ENCODE data around the gene CIAO2B.
"Not testable (repeated sequence)": the region's sequence is repeated elsewhere in the genome, so short reads cannot be mapped to it uniquely, and the experiment has no call there.

The CIAO2B gene

DNA sequence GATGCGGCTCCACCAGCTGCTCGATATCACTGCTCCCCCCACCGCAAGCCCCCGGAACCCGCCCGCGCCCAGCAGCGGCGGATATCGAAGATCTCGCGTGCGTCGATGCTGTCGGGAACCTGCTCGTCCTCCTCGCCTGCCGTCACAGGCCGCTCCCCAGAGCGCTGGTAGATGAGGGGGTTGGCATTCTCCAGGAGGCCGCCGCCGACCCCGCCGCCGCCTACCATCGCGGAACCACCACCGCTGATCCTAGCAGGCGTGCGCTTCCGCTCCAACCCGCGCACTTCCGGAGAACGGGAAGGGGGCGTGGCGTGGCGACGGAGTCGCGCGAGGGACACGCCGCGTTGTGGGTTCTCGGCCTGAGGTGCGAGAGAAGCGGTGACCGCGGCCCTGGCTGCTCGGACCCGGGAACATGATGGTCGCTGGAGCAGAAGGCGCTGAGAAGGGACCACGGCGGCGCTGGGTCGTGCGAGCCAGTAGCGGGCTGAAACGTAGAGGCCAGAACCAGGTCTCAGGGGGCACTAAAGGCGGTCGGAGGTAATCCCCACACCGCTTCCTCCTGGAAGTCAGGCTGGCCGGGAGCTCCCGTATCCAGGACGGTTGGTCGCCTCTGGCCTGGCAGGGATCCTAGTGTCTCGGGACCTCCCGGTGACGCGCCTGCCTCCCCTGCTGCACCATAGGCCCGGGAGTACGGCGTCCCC lies at the start of gene CIAO2B:
Gene CIAO2B (minus strand): TSS at position 265 of the 701 bp plus-strand sequence. CDS start 38 bp downstream, at position 227.
- DNase-seq (ENCODE audit: low spot score): peak; percentile 73

GRCh38 chr16:66983033-66983432 lies 48.8 kb upstream of the CIAO2B start:
- no peak for DNase-seq (ENCODE audit: low spot score)

GRCh38 chr16:66979011-66979717 lies 45.0 kb upstream of the CIAO2B start:
- no peak for DNase-seq (ENCODE audit: low spot score)

GRCh38 chr16:66977341-66978113 lies 43.3 kb upstream of the CIAO2B start:
- peak; percentile 75 for DNase-seq (ENCODE audit: low spot score)

GRCh38 chr16:66976746-66977145 lies 42.5 kb upstream of the CIAO2B start:
- DNase-seq (ENCODE audit: low spot score): no peak

DNA sequence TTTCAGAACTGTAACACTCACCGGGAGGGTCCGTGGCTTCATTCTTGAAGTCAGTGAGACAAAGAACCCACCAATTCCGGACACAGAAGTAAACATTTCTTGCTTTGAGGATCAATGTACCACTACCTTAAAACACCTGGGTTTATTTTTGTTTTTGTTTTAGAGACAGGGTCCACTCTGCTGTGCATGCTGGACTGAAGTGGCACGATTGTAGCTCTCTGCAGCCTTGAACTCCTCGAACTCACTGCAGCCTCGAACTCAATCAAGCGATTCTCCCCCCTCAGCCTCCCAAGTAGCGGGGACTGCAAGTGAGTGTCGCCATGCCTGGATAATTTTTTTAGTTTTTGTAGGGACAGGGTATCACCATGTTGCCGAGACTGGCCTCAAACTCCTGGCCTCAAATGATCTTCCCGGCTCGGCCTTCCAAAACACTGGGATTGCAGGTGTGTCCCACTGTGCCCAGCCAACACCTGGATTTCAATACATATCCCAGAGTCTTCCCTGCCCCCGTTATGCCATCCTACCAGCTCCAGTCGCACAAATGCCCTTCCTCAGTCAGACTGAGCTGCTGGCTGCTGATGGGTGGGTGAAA lies 41.2 kb upstream of the CIAO2B start:
- DNase-seq (ENCODE audit: low spot score): no peak

DNA sequence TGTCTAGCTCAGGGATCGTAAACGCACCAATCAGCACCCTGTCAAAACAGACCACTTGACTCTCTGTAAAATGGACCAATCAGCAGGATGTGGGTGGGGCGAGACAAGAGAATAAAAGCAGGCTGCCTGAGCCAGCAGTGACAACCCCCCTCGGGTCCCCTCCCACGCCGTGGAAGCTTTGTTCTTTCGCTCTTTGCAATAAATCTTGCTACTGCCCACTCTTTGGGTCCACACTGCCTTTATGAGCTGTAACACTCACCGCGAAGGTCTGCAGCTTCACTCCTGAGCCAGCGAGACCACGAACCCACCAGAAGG lies 40.7 kb upstream of the CIAO2B start:
- not testable (repeated sequence) for DNase-seq (ENCODE audit: low spot score)

- not testable (repeated sequence) for DNase-seq (ENCODE audit: low spot score)
These were observed 40.1 kb upstream of the CIAO2B start for GRCh38 chr16:66974156-66974931.

GRCh38 chr16:66973716-66974115 lies 39.5 kb upstream of the CIAO2B start:
- DNase-seq (ENCODE audit: low spot score): no peak

GRCh38 chr16:66972983-66973382 lies 38.8 kb upstream of the CIAO2B start:
- no peak for DNase-seq (ENCODE audit: low spot score)

- no peak for DNase-seq (ENCODE audit: low spot score)
These were observed 36.8 kb upstream of the CIAO2B start for GRCh38 chr16:66970775-66971720.

DNA sequence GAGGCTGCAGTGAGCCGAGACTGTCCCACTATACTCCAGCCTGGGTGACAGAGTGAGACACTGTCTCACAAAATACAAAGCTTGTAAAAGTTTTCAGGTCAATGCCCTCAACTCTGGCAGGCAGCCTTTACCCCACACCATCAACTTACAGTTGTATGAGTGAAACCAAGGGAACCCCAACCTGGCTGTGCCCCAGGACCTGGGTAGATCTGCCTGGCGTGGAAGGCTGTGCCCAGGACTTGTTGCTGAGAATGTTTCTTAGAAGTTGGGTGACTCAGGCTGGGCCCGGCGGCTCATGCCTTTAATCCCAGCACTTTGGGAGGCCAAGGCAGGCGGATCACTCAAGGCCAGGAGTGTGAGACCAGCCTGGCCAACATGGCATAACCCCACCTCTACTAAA lies 34.6 kb upstream of the CIAO2B start:
- no peak for DNase-seq (ENCODE audit: low spot score)

DNA sequence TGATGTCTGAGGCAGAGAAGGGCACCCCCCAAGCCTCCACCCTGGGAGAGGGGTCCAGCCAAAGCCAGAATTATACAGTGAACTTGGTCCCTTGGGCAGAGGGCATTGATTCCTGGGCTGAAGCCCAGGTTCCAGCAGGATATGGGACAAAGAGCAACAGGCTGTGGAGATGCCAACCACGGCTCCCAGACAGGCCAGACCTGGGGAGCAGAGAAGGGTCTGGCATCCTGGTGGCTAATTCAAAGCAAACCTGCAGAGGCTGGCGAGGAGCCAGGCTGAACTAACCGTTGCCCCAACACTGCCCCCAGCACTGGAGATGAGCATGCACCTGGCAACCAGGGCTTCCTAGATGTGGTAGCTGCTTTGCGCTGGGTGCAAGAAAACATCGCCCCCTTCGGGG lies 29.8 kb upstream of the CIAO2B start:
- no peak for DNase-seq (ENCODE audit: low spot score)

GRCh38 chr16:66961914-66962313 lies 27.7 kb upstream of the CIAO2B start:
- no peak for DNase-seq (ENCODE audit: low spot score)

DNA sequence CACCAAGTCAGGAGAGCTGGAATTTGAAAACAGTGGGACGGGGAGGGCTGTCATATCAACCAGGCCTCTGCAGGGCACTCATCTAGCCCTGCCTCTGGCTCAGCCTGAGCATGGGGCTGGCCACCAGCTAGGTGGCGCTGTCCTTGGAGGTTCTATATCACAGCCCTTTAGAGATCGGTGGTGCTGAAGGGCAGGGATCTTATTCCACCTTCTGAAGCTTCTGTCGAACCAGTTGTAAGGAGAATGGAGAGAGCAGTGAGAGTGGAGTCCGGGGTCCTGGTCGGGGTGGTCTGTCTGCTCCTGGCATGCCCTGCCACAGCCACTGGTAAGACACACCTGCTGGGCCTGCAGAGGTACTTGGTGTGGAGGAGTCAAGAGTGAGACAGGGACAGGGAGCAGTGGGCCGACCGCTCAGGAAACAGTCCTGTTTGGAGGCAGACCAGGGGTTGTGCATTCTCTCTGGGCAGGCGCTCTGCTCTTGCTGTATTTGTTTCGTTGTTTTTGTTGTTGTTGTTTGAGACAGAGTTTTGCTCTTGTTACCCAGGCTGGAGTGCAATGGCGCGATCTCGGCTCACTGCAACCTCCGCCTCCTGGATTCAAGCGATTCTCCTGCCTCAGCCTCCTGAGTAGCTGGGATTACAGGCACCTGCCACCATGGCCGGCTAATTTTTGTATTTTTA lies 27.0 kb upstream of the CIAO2B start, which contains the start of gene CES3:
Gene CES3 (plus strand): TSS at position 202 of the 680 bp plus-strand sequence. CDS start 42 bp downstream, at position 244.
- DNase-seq (ENCODE audit: low spot score): peak; percentile 68

- DNase-seq (ENCODE audit: low spot score): no peak
These were observed 26.1 kb upstream of the CIAO2B start for GRCh38 chr16:66960270-66960669.

- no peak for DNase-seq (ENCODE audit: low spot score)
These were observed 25.5 kb upstream of the CIAO2B start for GRCh38 chr16:66959704-66960161.

DNA sequence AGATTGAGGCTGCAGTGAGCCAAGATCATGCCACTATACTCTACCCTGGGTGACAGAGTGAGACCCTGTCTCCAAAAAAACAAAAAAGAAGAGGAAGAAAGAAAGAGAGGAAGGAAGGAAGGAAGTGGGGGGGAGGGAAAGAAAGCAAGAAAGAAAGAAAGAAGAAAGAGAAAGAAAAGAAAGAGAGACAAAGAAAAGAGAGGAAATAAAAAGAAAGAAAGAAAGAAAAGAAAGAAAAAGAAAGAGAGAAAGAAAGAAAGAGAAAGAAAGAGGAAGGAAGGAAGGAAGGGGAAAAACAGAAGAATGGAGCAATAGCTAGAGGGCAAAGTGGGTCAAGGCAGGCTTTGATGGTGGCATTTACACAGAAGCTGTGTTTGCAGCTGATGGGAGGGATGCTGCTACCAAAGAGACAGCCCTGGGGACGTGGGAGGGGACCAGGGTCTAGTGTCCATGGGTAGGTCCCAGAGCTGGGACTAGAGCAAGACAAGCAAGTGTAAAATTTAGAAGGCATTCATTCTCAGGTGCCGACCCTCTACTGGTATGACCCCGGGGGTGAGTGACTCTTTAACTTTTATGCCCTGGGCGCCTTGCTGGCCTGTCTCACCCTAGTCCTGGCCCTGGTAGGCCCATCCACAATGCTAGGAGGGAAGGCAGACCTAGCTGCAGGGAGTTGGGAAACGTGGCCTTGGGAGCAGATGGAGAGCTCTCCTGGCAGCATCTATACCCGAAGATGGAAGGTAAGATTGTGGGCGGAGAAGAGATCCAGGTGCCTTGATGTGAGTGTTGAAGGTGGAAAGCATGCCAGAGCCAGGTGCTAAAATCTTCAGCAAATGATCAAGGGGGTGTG lies 24.9 kb upstream of the CIAO2B start:
- no peak for DNase-seq (ENCODE audit: low spot score)

DNA sequence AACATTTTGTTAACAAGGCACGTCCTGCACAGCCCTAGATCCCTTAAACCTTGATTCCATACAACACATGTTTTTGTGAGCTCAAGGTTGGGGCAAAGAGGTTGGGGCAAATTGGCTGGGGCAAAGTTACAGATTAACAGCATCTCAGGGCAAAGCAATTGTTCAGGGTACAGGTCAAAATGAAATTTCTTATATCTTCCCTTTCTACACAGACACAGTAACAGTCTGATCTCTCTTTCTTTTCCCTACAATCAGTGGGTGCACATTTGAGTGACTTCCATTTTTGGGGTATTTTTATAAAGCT lies 21.9 kb upstream of the CIAO2B start:
- DNase-seq (ENCODE audit: low spot score): not testable (repeated sequence)

Data from kidney capillary endothelial cell (primary cell).